GM23338 (cell line): ENCODE data around the gene ME3. TPM values are rescaled to one million over a fixed set of nuclear protein-coding genes. Genes with fewer than 3 reads are reported as not detected.

Source experiments
- ATAC-seq: fragments of 200-7000 bp; cut with Tn5 transposase; 3 replicates; pipeline ENCODE4 v1.9.1; 2020
- DNase-seq: peaks from one replicate; pipeline ENCODE4 v3.0.0-alpha.2; 2015; ENCODE audit warnings: low spot score
- H2AFZ ChIP-seq: fragments of 200-600 bp; sonication (generic); 2 replicates; pipeline ENCODE4 v1.8.0; 2016; ENCODE audit warnings: antibody characterized with exemption, mild to moderate bottlenecking, moderate library complexity
- H3F3A ChIP-seq: fragments of 200-600 bp; sonication (generic); replicated peaks from 2 replicates; pipeline ENCODE4 v1.8.0; 2017; ENCODE audit warnings: antibody characterized with exemption, mixed run types, low read depth
- H3K27ac ChIP-seq: fragments of 200-600 bp; sonication (generic); 2 replicates; pipeline ENCODE4 v1.6.1; 2016; ENCODE audit warnings: low read depth
- H3K27me3 ChIP-seq: fragments of 200-600 bp; sonication (generic); 2 replicates; pipeline ENCODE4 v1.8.0; 2016; ENCODE audit warnings: mild to moderate bottlenecking, mixed run types, moderate library complexity; ENCODE audit not compliant: insufficient read depth
- H3K36me3 ChIP-seq: fragments of 200-600 bp; sonication (generic); 2 replicates; pipeline ENCODE4 v1.8.0; 2016; ENCODE audit warnings: mild to moderate bottlenecking; ENCODE audit not compliant: insufficient read depth
- H3K4me1 ChIP-seq: fragments of 200-600 bp; sonication (generic); 2 replicates; pipeline ENCODE4 v1.8.0; 2016; ENCODE audit warnings: mild to moderate bottlenecking, moderate library complexity; ENCODE audit not compliant: insufficient read depth
- H3K4me2 ChIP-seq: fragments of 200-600 bp; sonication (generic); 2 replicates; pipeline ENCODE4 v1.7.1; 2017; ENCODE audit warnings: mixed run types
- H3K4me3 ChIP-seq: fragments of 200-600 bp; sonication (generic); 2 replicates; pipeline ENCODE4 v1.6.1; 2016; ENCODE audit warnings: mixed run types
- H3K79me2 ChIP-seq: fragments of 200-600 bp; sonication (generic); replicated peaks from 2 replicates; pipeline ENCODE4 v1.8.0; 2017; ENCODE audit warnings: mild to moderate bottlenecking; ENCODE audit not compliant: insufficient read depth
- H3K9me2 ChIP-seq: fragments of 200-600 bp; sonication (generic); 2 replicates; pipeline ENCODE4 v1.8.0; 2017; ENCODE audit not compliant: insufficient read depth
- H4K20me1 ChIP-seq: fragments of 200-600 bp; sonication (generic); replicated peaks from 2 replicates; pipeline ENCODE4 v1.8.0; 2017; ENCODE audit warnings: mild to moderate bottlenecking; ENCODE audit not compliant: insufficient read depth
- H3K27ac Mint-ChIP-seq: 2 replicates; pipeline ENCODE4 v1.8.0; 2020; ENCODE audit warnings: inconsistent platforms, mild to moderate bottlenecking, moderate library complexity, mixed read lengths
- H3K27me3 Mint-ChIP-seq: 3 replicates; pipeline ENCODE4 v1.8.0; 2022; ENCODE audit warnings: low read depth, mild to moderate bottlenecking, moderate library complexity, mixed read lengths, inconsistent platforms; ENCODE audit not compliant: insufficient read depth, poor library complexity
- H3K36me3 Mint-ChIP-seq: 3 replicates; pipeline ENCODE4 v1.8.0; 2021; ENCODE audit warnings: low read depth, mild to moderate bottlenecking, inconsistent platforms, moderate library complexity, mixed read lengths
- H3K4me1 Mint-ChIP-seq: 3 replicates; pipeline ENCODE4 v1.8.0; 2020; ENCODE audit warnings: mild to moderate bottlenecking, inconsistent platforms, mixed read lengths
- H3K4me3 Mint-ChIP-seq: 3 replicates; pipeline ENCODE4 v1.8.0; 2021; ENCODE audit warnings: moderate library complexity, mild to moderate bottlenecking, inconsistent platforms, mixed read lengths
- H3K9me3 Mint-ChIP-seq: 3 replicates; pipeline ENCODE4 v1.8.0; 2020; ENCODE audit warnings: moderate library complexity, mild to moderate bottlenecking, inconsistent platforms, mixed read lengths
- CREB1 ChIP-seq: fragments of 250-450 bp; sonication (Bioruptor Pico); IDR thresholded peaks from 2 replicates; pipeline ENCODE4 v1.5.0; 2020; ENCODE audit warnings: low read depth, mild to moderate bottlenecking, moderate library complexity
- CTCF ChIP-seq, 2 experiments: fragments of 200-600 bp in 1 of 2; sonication (generic) in 1 of 2; conservative IDR thresholded peaks; 2 replicates each; pipeline versions ENCODE4 v1.5.1 to v1.6.1; 2016 to 2017; ENCODE audit warnings: antibody characterized with exemption in 2 of 2, low read depth in 2 of 2, mild to moderate bottlenecking in 2 of 2, moderate library complexity in 1 of 2
- ETS1 ChIP-seq: IDR thresholded peaks from 2 replicates; pipeline ENCODE4 v1.6.1; 2016; ENCODE audit warnings: antibody characterized with exemption
- EZH2 ChIP-seq: fragments of 200-600 bp; sonication (generic); IDR thresholded peaks from one replicate; pipeline ENCODE4 v1.8.0; 2017; ENCODE audit warnings: antibody characterized with exemption, mild to moderate bottlenecking, low read depth; ENCODE audit not compliant: unreplicated experiment
- EZH2phosphoT487 ChIP-seq: fragments of 200-600 bp; sonication (generic); IDR thresholded peaks from one replicate; pipeline ENCODE4 v1.8.1; 2018; ENCODE audit warnings: antibody characterized with exemption; ENCODE audit not compliant: unreplicated experiment
- JUNB ChIP-seq: IDR thresholded peaks from one replicate; pipeline ENCODE4 v1.6.1; 2016; ENCODE audit warnings: antibody characterized with exemption; ENCODE audit not compliant: unreplicated experiment
- NANOG ChIP-seq: IDR thresholded peaks from 2 replicates; pipeline ENCODE4 v1.6.1; 2016; ENCODE audit warnings: antibody characterized with exemption, borderline replicate concordance
- POLR2AphosphoS5 ChIP-seq: IDR thresholded peaks from 2 replicates; pipeline ENCODE4 v1.6.1; 2016; ENCODE audit warnings: antibody characterized with exemption, low read depth
- STAT1 ChIP-seq: IDR thresholded peaks from one replicate; pipeline ENCODE4 v1.6.1; 2016; ENCODE audit warnings: antibody characterized with exemption; ENCODE audit not compliant: unreplicated experiment
- ZNF114 ChIP-seq: fragments of 250-450 bp; sonication (Bioruptor Pico); IDR thresholded peaks from 2 replicates; pipeline ENCODE4 v1.5.0; 2020; ENCODE audit warnings: mild to moderate bottlenecking, moderate library complexity
- ZNF331 ChIP-seq: fragments of 250-450 bp; sonication (Bioruptor Pico); IDR thresholded peaks from 2 replicates; pipeline ENCODE4 v1.5.0; 2020; ENCODE audit warnings: low read depth, mild to moderate bottlenecking, moderate library complexity
- polyA plus RNA-seq: library from polyadenylated mRNA; unstranded; fragments of >200 nt; fragmentation: Nextera tagmentation; extraction: Ambion mirVana; gene quantifications from 2 replicates; pipeline ENCODE4 v1.2.1, GENCODE V29; 2016
- total RNA-seq: library from RNA; depleted of rRNA; stranded (reverse); fragments of >200 nt; shearing (Covaris generic); gene quantifications from 2 replicates; pipeline ENCODE4 v1.2.3, GENCODE V29; 2014
- TF ChIP-seq, protein P1 (sequence below): fragments of 250-450 bp; sonication (Bioruptor Pico); IDR thresholded peaks from 2 replicates; pipeline ENCODE4 v1.5.0; 2020; ENCODE audit warnings: mild to moderate bottlenecking, moderate library complexity
- TF ChIP-seq, protein P2 (sequence below): IDR thresholded peaks from one replicate; pipeline ENCODE4 v1.6.1; 2018; ENCODE audit warnings: antibody characterized with exemption; ENCODE audit not compliant: unreplicated experiment

The ME3 gene
- total and polyA plus RNA-seq, 2 experiments from 2014 or later = 1.3 to 4.0 TPM

DNA sequence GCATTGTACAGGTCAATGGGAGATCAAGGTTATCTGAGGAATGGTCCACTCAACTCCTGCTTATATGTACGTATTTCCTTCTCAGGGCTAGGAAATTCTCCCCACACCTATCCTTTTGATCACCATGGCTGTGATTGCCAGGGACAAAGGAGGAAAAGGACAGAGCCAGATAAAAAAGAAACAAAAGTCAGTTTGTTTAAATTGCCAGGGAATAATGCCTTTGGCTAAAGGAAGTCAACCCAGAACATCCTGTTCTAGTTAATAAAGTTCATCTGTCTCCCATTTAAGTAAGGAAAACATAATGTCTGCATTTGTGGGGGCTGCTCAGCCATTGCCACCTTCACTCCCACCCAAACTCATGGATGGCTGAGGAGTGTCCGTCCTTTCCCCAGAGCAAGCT lies 124.7 kb downstream of the ME3 start:
- 0 out of 2 replicates have a peak overlapping the region, but pooled peaks have one; percentile 12 for H3K4me2 ChIP-seq
- TF ChIP-seq EZH2 (no peak), ZNF114 (CRISPR knock-in tag) (no peak), NANOG (no peak), CREB1 (CRISPR knock-in tag) (no peak), STAT1 (no peak), ZNF331 (no peak), CTCF (conservative IDR thresholded peaks at IDR 0.05; ENCODE audit: low read depth in 2 of 2) (no peak), EZH2phosphoT487 (no peak), POLR2AphosphoS5 (no peak), ETS1 (no peak), JUNB (no peak)
- TF ChIP-seq, protein P1, sequence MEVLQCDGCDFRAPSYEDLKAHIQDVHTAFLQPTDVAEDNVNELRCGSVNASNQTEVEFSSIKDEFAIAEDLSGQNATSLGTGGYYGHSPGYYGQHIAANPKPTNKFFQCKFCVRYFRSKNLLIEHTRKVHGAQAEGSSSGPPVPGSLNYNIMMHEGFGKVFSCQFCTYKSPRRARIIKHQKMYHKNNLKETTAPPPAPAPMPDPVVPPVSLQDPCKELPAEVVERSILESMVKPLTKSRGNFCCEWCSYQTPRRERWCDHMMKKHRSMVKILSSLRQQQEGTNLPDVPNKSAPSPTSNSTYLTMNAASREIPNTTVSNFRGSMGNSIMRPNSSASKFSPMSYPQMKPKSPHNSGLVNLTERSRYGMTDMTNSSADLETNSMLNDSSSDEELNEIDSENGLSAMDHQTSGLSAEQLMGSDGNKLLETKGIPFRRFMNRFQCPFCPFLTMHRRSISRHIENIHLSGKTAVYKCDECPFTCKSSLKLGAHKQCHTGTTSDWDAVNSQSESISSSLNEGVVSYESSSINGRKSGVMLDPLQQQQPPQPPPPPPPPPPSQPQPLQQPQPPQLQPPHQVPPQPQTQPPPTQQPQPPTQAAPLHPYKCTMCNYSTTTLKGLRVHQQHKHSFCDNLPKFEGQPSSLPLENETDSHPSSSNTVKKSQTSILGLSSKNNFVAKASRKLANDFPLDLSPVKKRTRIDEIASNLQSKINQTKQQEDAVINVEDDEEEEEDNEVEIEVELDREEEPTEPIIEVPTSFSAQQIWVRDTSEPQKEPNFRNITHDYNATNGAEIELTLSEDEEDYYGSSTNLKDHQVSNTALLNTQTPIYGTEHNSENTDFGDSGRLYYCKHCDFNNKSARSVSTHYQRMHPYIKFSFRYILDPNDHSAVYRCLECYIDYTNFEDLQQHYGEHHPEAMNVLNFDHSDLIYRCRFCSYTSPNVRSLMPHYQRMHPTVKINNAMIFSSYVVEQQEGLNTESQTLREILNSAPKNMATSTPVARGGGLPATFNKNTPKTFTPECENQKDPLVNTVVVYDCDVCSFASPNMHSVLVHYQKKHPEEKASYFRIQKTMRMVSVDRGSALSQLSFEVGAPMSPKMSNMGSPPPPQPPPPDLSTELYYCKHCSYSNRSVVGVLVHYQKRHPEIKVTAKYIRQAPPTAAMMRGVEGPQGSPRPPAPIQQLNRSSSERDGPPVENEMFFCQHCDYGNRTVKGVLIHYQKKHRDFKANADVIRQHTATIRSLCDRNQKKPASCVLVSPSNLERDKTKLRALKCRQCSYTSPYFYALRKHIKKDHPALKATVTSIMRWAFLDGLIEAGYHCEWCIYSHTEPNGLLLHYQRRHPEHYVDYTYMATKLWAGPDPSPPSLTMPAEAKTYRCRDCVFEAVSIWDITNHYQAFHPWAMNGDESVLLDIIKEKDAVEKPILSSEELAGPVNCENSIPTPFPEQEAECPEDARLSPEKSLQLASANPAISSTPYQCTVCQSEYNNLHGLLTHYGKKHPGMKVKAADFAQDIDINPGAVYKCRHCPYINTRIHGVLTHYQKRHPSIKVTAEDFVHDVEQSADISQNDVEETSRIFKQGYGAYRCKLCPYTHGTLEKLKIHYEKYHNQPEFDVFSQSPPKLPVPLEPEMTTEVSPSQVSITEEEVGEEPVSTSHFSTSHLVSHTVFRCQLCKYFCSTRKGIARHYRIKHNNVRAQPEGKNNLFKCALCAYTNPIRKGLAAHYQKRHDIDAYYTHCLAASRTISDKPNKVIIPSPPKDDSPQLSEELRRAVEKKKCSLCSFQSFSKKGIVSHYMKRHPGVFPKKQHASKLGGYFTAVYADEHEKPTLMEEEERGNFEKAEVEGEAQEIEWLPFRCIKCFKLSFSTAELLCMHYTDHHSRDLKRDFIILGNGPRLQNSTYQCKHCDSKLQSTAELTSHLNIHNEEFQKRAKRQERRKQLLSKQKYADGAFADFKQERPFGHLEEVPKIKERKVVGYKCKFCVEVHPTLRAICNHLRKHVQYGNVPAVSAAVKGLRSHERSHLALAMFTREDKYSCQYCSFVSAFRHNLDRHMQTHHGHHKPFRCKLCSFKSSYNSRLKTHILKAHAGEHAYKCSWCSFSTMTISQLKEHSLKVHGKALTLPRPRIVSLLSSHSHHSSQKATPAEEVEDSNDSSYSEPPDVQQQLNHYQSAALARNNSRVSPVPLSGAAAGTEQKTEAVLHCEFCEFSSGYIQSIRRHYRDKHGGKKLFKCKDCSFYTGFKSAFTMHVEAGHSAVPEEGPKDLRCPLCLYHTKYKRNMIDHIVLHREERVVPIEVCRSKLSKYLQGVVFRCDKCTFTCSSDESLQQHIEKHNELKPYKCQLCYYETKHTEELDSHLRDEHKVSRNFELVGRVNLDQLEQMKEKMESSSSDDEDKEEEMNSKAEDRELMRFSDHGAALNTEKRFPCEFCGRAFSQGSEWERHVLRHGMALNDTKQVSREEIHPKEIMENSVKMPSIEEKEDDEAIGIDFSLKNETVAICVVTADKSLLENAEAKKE (CRISPR knock-in tag) = no peak
- TF ChIP-seq, protein P2, sequence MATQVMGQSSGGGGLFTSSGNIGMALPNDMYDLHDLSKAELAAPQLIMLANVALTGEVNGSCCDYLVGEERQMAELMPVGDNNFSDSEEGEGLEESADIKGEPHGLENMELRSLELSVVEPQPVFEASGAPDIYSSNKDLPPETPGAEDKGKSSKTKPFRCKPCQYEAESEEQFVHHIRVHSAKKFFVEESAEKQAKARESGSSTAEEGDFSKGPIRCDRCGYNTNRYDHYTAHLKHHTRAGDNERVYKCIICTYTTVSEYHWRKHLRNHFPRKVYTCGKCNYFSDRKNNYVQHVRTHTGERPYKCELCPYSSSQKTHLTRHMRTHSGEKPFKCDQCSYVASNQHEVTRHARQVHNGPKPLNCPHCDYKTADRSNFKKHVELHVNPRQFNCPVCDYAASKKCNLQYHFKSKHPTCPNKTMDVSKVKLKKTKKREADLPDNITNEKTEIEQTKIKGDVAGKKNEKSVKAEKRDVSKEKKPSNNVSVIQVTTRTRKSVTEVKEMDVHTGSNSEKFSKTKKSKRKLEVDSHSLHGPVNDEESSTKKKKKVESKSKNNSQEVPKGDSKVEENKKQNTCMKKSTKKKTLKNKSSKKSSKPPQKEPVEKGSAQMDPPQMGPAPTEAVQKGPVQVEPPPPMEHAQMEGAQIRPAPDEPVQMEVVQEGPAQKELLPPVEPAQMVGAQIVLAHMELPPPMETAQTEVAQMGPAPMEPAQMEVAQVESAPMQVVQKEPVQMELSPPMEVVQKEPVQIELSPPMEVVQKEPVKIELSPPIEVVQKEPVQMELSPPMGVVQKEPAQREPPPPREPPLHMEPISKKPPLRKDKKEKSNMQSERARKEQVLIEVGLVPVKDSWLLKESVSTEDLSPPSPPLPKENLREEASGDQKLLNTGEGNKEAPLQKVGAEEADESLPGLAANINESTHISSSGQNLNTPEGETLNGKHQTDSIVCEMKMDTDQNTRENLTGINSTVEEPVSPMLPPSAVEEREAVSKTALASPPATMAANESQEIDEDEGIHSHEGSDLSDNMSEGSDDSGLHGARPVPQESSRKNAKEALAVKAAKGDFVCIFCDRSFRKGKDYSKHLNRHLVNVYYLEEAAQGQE = no peak
- Mint-ChIP-seq H3K27me3 (no peaks in the 10 kb centered on the region), H3K4me3 (no peak overlapping the region), H3K27ac (no peak overlapping the region), H3K4me1 (peaks cover 8% of the 10 kb centered on the region), H3K9me3 (peaks cover 2% of the 10 kb centered on the region; the same call in 1 of the 3 replicates), H3K36me3 (no peaks in the 10 kb centered on the region)
- H4K20me1 ChIP-seq = no peaks in the 10 kb centered on the region
- ATAC-seq (no peak), DNase-seq (no peak)
- H3K4me1 ChIP-seq = peaks cover 10% of the 10 kb centered on the region
- H3K27ac ChIP-seq = no peak overlapping the region
- no peaks in the 10 kb centered on the region for H3K27me3 ChIP-seq
- no peaks in the 10 kb centered on the region for H3F3A ChIP-seq
- H3K4me3 ChIP-seq = no peak overlapping the region
- 0 out of 2 replicates have a peak, but pooled peaks cover 5% of the 10 kb centered on the region for H3K9me2 ChIP-seq
- no peaks in the 10 kb centered on the region for H3K79me2 ChIP-seq
- no peaks in the 10 kb centered on the region for H3K36me3 ChIP-seq
- peak overlapping the region; percentile 77 for H2AFZ ChIP-seq
